HG03558 (cell line): Measurements from ENCODE around the gene HECTD2.
"Not testable (repeated sequence)": the region's sequence is repeated elsewhere in the genome, so short reads cannot be mapped to it uniquely, and the experiment has no call there.

ENCODE experiments used
- ATAC-seq: cut with Tn5 transposase; IDR thresholded peaks from one replicate; pipeline ENCODE4 v1.9.1; 2021; ENCODE audit warnings: moderate number of reproducible peaks; ENCODE audit not compliant: unreplicated experiment; ENCODE audit errors: extremely low read depth

The HECTD2 gene

GRCh38 chr10:91409869-91410637, at the start of gene HECTD2:
TSS of gene HECTD2 (plus strand) at chr10:91410344. CDS start at chr10:91410439, 95 bp downstream.
- ATAC-seq: peak; percentile 84

GRCh38 chr10:91360461-91360860, 49.7 kb upstream of the HECTD2 start:
- no peak for ATAC-seq

- not testable (repeated sequence) for ATAC-seq
Measured at GRCh38 chr10:91365519-91365918, 44.6 kb upstream of the HECTD2 start.

GRCh38 chr10:91366704-91367103, 43.4 kb upstream of the HECTD2 start:
- no peak for ATAC-seq

GRCh38 chr10:91367127-91367531, 43.0 kb upstream of the HECTD2 start:
- ATAC-seq: no peak

GRCh38 chr10:91367558-91367957, 42.6 kb upstream of the HECTD2 start:
- ATAC-seq: no peak

- not testable (repeated sequence) for ATAC-seq
Measured at GRCh38 chr10:91369978-91370589, 40.1 kb upstream of the HECTD2 start.

GRCh38 chr10:91374052-91374451, 36.1 kb upstream of the HECTD2 start:
- ATAC-seq: no peak

- ATAC-seq: no peak
Measured at GRCh38 chr10:91378061-91378460, 32.1 kb upstream of the HECTD2 start.

- ATAC-seq: no peak
Measured at GRCh38 chr10:91380873-91381256, 29.3 kb upstream of the HECTD2 start.

- no peak for ATAC-seq
Measured at GRCh38 chr10:91381257-91381891, 28.8 kb upstream of the HECTD2 start.

- no peak for ATAC-seq
Measured at GRCh38 chr10:91385306-91386085, 24.6 kb upstream of the HECTD2 start.

GRCh38 chr10:91389636-91390512, 20.3 kb upstream of the HECTD2 start:
- ATAC-seq: peak; percentile 94

- ATAC-seq: not testable (repeated sequence)
Measured at GRCh38 chr10:91390513-91390825, 19.7 kb upstream of the HECTD2 start.

GRCh38 chr10:91391920-91392319, 18.2 kb upstream of the HECTD2 start:
- no peak for ATAC-seq

- no peak for ATAC-seq
Measured at GRCh38 chr10:91406322-91406721, 3.8 kb upstream of the HECTD2 start.

GRCh38 chr10:91409069-91409868, 875 bp upstream of the HECTD2 start:
- peak; percentile 1 for ATAC-seq

GRCh38 chr10:91410638-91411371, 661 bp downstream of the HECTD2 start:
- no peak for ATAC-seq
